Brain pericyte (primary cell): ENCODE data around the gene MAPKAPK3.

Experiments used
- DNase-seq: peaks from one replicate; pipeline ENCODE4 v3.0.0-alpha.2; 2012; ENCODE audit warnings: low read depth, low spot score

Gene MAPKAPK3

DNA sequence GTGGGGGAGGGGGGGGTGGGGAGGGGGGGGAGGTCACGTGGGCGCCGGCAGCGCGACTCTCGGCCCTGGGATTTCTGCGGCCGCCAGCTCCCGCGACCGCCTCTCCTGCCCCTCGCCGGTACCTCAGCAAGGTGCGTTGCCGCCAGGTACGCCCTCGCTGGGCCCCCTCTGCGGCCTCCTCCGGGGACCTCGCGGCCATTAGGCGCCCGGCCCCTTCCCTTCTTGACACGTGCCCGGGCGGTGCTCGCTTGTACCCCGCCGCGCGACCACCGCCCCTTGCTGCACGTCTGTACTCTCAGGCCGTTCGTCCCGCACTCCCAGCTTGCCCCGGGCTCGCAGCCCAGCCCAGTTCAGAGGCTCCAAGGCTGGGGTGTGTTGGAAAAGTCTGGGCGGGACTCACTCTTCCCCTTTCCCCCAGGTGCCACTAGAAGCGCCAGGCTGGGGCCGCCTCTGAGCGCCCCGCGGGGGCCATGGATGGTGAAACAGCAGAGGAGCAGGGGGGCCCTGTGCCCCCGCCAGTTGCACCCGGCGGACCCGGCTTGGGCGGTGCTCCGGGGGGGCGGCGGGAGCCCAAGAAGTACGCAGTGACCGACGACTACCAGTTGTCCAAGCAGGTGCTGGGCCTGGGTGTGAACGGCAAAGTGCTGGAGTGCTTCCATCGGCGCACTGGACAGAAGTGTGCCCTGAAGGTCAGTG, at the start of gene MAPKAPK3:
MAPKAPK3 (plus strand) TSS at position 56 of the 696 bp plus-strand sequence; CDS start at position 471, 415 bp downstream.
- no peak for DNase-seq

DNA sequence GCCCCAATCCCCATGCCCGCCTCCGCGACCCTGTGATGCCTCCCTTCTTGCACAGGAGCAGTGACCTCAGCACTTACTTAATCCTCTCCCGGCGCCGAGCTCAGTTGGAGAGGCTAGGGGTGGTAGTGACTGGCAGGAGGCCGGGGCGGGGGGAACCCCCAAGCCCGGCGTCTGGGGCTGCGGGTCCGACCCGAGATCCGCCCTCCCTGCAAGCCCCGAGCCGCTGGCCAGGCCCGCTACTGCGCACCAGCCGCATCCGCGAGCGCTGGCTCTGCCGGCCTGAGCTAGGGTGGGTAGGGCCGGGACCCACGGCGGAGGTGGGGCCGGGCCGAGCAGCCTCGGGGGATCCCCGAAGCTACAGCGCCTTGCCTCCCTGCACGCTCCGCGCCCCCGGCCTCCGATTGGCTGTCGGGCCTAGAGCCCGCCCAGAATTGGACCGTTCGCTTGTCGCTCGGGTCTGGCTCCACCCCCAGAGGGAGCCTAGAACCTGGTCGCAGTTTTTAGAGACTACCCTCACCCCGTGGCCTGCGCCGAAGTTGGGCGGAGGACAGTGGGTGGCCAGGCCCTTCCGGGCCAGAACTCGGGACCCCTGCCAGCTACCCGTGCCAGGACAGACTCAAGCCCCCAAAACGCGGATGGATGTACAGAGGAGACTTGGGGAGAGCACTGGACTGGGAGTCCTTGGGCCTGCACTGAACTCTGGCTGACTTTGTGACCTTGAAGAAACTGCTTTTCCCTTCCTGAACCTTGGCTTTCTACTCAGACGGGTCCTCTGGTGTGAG, 49.4 kb upstream of the MAPKAPK3 start, which contains the start of gene C3orf18:
C3orf18 (minus strand) TSS at position 362 of the 782 bp plus-strand sequence. CDS start 2,048 bp downstream, outside the sequence.
- DNase-seq, result peak; percentile 55

DNA sequence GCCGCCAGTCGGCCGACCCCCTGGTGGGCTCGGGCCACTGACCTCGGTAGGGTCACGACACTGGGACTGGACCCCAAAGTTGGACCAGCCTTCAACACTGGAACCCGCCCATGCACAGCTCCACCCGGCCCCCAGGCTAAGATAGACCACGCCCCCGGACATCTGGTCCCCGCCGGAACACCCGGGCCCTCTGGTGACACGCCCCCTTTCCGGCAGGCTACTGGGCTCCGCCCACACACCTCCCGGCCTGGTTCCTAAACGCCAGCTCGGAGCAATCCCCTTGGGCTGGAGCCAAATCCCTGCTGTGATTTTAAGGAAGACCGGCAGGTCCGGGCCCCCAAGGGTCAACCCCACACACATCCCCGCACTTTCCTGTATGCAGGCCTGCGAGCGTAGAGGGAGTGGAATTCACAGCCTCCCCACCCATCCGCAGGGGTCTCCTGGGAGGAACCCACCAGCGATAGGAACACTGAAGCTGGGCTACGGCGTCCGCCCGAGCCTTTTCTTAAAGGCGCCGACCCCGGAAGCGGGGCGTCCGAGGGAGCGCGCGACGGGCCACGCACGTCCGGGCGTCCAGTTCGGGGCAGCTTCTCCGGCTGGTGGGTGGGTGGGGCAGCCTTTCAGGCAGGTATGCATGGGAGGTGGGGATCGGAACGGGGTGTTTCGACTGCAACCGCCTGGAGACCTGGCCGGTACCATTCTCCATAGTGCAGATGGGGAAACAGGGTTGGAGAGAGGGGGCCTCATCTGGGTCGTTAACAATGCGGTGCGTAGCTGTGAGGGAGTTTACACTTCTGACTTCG, 47.8 kb upstream of the MAPKAPK3 start, which contains the start of gene HEMK1:
HEMK1 (plus strand) TSS at position 576 of the 803 bp plus-strand sequence. CDS start 1,583 bp downstream, outside the sequence.
- peak; percentile 80 for DNase-seq

DNA sequence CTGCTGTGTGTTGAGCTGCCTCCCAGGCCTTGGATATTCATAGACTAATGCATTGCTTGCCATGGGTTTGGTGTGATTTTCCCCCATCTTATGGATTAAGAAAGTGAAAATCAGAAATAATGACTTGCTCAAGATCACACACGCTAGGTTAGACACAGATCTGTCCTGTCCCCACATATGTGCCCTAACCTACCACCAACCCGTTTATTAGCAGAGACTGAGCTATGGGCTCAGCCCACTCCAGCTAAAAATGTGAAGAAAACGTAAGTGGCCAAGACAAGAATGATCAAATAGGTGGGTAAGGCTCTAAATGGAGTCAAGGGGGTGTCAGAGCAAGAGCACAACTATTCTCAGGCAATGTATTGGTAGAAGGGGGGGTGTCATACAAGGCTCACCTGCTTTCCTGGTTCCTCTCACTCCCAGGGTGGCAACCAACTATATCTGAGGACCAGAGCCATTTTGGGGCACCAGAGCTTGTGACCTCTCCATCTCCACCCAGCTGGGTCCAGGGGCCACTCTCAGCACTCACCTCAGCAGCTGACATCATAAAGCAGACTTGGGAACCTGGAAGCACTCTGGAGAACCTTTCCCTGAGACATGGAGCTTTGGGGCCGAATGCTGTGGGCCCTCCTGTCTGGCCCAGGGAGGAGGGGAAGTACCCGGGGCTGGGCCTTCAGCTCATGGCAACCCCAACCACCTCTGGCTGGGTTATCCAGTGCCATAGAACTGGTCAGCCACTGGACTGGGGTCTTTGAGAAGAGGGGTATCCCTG, 46.3 kb upstream of the MAPKAPK3 start:
- DNase-seq, result no peak

DNA sequence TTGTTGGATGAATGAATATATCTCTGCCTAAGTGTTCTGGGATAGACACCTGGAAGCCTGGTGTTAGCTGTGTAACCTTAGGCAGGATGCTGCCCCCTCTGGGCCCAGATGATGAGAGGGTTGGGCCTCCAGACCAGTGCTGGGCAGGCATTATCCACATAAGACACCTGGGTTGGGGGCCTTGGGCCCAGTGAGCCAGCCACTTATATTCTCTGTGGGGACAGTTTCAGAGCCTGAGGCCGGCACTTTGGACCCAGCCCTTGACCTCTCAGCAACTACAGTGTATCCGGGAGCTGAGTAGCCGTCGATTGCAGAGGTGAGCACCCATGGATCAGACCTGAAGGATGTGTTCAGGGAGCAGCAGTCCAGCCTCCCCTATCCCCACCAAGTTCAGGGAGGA, 45.5 kb upstream of the MAPKAPK3 start:
- DNase-seq, result no peak

DNA sequence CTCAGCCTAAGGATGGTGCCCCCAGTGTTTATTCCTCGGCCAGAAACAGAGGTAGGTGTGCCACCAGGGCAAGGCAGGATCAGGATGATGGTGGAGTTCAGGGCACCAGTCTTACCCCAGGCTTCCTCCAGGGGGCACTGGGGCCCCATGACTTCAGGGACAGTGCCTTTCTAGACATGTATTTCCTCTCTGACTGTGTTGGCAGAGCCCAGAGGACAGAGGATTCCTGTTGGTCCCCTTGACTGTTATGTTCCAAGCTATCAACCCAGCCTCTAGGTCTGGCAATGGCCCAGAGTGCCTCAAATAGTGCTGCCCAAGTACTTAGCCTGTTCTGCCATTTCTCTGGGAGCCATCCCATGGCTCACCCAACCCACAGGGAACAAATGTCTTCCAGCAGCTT, 44.8 kb upstream of the MAPKAPK3 start:
- no peak for DNase-seq

DNA sequence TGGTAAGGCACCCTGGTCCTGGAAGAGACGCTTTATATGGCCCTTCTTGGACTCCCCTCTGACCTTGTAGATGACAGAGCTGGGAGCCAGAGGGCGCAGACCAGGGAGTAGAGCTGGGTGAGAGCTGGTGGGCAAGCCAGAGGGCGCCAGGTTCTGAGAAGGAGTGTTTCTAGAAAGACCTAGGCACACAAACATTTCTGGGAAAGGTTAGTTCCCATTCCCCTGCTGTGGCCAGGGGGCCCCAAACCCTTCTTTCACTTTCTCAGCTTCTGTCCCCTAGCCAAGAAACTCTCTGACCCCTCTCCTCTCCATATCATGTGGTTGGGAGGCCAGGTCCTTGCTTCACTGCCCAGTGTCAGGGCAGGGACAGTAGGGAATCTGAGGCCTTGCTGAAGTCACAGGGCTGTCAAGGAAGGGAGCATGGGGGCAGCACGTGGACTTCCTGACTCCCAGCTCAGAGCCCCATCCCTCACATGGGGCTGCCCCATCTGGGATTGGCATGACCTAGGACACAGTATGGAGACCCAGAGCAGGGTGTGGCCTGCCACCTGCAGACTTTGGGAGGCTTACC, 44.1 kb upstream of the MAPKAPK3 start:
- DNase-seq, result no peak

DNA sequence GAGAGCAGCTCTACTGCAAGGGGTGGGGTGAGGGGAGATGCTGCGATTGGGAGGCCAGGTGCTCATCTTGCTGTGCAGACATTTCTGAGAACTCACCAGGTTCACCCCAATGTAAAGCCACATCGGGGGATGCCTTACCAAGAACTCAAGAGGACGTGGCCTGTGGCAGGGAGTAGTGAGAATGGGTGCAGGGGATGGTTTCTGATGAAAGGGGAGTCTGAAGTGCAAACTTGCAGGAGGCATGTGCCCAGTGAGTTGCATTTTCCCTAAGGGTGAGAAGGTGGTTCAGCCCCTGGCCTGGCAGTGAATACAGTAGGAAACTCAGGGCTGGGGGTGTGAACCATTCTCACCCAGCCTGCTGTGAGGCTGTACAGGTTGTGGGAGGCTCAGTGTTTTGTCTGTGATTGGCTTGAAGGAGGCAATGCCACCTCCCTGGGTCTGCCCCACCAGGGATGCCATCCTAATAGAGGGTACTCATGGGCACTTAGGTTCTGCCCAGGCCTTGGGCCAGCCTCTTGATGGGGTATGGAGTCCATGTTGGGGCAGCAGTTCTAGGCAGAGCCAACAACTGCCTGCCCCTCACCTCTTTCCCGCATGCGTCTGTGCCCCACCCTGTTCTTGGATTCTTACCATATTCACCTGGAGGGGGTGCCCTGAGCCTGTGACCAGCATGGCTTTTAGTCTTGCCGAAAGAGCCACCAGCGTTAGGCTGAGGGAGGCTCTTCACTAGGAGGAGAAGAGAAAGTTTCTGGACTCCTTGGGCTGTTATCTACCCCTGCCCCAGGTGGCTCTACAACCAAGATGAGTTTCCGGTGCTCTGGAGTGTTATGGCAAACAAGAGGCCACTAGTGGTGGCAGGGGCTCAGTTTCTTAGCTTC, 43.1 kb upstream of the MAPKAPK3 start:
- no peak for DNase-seq

DNA sequence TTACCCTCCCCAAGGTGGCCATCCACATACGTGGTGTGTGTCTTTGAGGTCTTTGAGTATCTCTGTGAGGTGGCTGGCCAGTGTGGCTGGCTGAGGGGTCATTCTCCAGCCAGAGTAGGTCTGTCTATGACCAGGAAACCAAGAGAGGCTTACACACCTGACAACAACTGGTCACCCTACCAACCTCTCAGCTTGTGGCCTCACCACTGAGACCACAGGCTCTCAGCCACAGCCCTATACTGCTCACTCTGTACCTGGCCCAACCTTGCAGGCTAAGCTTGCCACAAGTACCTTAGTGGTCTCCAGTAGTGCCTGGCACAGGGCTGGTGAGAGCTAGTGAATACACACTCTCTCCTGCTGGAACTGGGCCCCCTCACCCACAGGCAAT, 42.5 kb upstream of the MAPKAPK3 start:
- DNase-seq, result no peak

DNA sequence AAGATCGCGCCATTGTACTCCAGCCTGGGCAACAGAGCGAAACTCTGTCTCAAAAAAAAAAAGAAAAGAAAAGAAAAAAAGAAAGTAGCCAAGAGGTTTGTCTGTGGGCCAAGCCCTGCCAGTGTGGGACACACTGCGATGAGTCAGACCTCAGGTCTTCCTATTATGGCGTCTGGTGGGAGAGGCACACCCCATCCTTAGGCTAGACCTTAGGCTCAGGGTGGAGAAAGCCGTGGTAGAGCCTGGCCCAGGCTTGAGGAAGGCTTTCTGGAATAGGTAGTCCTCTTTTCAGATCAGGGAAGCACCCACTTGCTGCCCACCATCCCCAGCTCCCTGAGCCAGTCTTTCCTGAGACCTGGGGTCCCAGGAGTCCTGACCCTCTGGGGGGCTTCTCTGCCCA, 41.6 kb upstream of the MAPKAPK3 start:
- DNase-seq, result no peak

DNA sequence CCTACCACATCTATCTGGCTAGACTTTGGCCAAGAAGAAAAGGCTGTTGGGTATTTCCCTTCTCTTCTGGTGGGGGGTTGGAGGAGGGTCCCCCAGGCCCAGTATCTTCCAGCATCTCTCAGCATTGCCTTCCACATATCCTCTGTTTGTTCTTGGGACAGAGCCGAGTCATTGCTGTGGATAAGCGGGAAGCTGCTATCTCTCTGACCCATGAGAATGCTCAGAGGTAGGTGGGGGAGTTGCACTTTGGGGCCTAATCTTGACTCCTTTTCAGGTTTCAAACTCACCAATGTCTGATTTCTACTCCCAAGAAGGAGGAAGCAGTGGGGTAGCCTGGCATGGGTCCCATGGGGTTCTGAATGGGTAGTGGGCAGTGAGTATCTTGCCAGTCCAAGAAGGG, 39.6 kb upstream of the MAPKAPK3 start:
- DNase-seq, result no peak

DNA sequence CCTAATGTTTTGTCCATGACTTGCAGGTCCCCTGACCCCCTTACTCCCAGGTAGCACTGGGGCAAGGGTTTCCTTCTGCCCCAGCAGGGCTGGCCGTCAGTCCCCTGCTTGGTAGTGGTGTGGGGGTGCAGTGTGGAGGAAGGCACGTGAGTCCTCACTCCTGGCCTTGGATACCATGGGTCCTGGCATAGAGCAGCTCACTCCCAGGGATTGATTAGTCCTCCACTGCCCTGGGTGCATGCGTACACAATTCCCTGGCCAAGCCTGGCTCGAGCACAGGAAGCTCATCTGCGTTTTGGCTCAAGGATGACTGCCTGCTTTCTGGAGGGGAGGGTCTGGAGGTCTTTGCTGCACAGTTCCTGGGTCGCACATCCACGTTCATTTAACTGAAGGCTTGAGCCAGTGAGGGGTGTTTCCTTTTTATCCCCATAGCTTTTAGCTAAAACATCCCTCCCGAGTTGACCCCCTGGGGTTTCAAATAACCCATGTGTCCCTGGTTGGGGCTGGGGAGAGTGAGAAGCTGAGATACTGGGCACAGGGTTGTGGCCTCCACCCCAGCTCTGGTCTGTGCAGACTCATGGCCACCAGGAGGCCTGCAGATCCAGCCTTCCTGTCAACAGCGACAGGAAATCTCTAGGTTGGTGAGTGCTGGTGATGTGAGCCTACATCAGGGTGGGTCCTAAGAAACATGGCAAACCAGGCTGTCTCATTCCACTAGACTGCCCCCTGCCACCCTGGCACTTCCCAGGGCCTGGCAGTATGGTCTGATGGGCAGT, 36.1 kb upstream of the MAPKAPK3 start:
- DNase-seq, result no peak

DNA sequence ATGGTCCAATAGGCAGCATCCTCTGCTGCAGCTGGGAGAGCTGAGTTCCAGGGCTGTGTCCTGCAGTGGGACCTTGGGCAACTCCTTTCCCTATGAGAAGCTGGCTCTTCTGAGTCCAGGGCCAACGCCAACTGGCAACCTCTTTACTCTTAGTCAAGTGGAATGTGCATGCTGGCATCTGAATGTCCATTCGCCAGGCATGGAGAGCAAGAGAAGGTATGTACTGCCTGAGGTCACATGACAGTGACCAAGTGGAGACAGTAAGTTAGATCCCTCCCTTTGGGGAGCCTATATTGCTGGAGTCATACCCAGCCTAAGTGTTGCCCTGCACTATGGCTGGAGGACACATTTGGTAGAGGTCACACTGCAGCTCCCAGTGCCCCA, 35.5 kb upstream of the MAPKAPK3 start:
- no peak for DNase-seq

DNA sequence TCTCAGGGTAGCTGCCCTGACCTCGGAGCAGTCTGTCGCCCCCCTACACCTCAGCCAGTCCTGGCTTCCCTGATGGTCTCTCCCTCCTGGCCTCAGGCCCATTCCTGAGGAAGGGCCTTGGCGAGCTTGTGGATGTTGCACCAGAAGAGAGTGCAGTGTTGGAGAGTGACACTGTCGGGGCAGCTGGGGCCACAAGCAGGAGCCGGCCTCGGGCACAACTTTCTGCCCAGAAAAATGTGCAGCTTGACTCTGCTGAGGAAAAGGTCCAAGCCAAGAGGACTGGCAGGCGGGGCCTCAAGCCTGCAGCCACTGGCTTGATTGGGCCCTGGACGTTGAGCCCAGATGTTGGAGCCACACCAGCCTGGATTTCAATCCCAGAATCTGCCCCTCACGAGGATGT, 34.9 kb upstream of the MAPKAPK3 start:
- no peak for DNase-seq

DNA sequence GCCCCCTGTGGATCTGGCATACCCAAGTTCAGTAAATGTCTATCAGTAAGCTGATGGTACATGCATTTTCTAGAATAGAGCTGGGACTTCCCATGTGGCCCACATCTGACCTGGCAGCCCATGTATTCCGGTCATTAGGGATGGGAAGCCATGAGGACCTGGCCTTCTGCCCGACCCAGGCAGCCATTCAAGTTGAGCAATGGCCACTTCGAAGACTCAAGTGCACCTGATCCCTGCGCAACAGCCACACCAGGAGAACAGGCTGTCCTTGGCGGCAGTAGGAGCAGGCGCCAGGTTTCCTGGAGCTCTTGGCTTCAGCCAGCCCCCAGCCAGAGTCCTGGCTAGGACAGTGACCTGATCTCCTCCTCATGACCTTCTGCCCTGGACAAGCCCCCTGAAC, 33.1 kb upstream of the MAPKAPK3 start:
- no peak for DNase-seq

DNA sequence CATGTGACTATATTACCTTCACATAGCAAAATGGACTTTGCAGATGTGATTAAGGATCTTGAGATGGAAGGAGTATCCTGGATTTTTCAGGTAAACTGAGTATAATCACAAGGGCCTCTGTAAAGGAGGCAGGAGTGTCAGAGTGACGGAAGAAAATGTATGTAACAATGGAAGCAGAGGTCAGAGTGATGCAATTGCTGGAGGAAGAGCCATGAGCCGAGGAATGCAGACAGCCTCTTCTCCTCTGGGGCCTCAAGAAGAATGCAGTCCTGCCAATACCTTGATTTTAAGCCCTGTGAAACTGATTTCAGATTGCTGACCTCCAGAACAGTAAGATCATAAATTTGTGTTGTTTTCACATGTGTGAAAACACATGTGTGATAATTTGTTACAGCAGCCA, 32.6 kb upstream of the MAPKAPK3 start:
- DNase-seq, result no peak

DNA sequence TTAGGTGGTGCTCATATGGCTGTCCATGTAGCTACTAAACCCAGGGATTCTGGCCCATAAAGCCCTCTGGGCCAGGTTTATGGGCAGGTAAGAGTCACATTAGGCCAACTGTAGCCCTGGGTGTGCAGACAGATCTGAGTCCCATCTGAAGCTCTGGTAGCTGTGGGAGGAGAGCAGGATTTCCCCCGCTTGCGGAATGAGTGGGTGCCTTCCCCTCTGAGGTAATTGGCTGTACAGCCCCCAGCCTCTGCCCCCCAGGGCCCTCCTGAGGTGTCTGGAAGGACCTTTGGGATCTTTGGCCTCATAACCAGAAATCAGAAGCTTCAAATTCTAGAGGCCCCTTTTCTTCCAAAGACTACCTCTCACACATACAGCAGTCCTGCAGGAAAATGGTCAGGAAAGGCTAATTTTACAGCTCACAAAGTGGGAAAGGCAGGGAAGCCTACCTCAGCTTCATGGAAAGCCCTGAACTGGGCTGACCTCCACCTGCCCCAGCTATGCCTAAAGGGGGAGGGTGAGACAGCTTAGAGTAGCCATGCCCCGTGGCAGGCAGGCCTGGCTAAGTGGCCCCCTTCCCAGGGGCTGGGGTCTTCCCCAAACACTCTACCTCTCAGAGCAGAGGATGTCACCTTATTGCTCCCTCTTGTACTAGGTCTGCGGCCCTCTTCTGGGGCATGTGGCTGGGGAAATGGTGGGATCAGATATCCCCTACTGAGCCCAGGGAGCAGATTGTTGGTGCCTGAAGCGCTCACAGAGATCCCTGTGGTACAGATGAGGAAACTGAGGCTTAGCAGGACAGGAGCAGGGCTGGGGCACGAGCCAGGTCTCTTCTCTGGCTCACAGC, 30.8 kb upstream of the MAPKAPK3 start:
- no peak for DNase-seq

DNA sequence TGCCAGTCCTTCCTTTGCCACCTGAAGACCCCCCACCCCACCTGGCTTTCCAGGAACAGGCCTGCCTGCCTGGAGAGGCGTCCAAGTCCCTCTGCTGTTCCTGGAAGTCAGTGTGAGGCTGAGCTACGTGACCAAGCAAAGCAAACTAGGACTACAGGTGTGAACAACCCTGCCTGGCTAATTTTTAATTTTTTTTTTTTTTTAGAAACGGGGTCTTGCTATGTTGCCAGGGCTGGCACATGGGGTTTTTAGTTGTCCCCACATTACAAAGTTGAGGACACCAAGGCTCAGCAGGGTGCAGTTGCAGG, 30.2 kb upstream of the MAPKAPK3 start:
- no peak for DNase-seq

DNA sequence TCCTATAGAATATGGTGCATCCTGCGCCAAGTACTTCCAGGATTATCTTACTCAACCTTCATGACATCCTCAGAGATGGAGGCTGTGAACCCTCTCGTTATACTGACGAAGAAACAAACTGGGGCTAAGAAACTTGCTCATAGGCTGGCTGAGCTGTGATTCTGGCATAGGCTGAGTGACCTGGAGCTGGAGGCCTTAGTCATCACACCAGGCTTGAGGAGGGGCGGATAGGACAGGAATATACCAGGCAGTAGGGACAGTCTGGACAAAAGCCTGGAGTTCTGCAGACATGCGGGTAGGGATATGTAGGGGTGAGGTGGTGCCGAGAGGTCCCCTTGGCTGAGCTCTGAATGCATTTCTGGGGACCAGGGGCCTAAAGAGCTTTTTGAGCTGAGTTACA, 29.6 kb upstream of the MAPKAPK3 start:
- no peak for DNase-seq
